HFFc6 (cell line): Measurements from ENCODE around the gene MAP3K20. TPM values are rescaled to one million over a fixed set of nuclear protein-coding genes. Genes with fewer than 3 reads are reported as not detected.

Experiments
- DNase-seq: peaks from one replicate; pipeline ENCODE4 v3.0.0-alpha.2; 2018
- H3K27ac Mint-ChIP-seq: 2 replicates; pipeline ENCODE4 v1.8.0; 2020; ENCODE audit warnings: mild to moderate bottlenecking, mixed read lengths
- H3K27me3 Mint-ChIP-seq: 2 replicates; pipeline ENCODE4 v1.8.0; 2021; ENCODE audit warnings: mild to moderate bottlenecking, moderate library complexity, mixed read lengths; ENCODE audit not compliant: insufficient read depth
- H3K36me3 Mint-ChIP-seq: 2 replicates; pipeline ENCODE4 v1.8.0; 2021; ENCODE audit warnings: low read depth, mixed read lengths
- H3K4me1 Mint-ChIP-seq: 2 replicates; pipeline ENCODE4 v1.8.0; 2020; ENCODE audit warnings: low read depth, mixed read lengths
- H3K4me3 Mint-ChIP-seq: 2 replicates; pipeline ENCODE4 v1.8.0; 2020; ENCODE audit warnings: mild to moderate bottlenecking, moderate library complexity, mixed read lengths
- H3K9me3 Mint-ChIP-seq: 2 replicates; pipeline ENCODE4 v1.8.0; 2020; ENCODE audit warnings: mild to moderate bottlenecking, mixed read lengths
- CTCF ChIP-seq: fragments of 200-600 bp; sonication (generic); IDR thresholded peaks from 2 replicates; pipeline ENCODE4 v1.5.0; 2021; ENCODE audit warnings: antibody characterized with exemption, mild to moderate bottlenecking
- total RNA-seq, 6 experiments: library from RNA; stranded (reverse); fragmentation: NEBNext Ultra II Directional; extraction: Animal tissue kit (Norgen Biotek cat#: 25700); gene quantifications; 2 replicates in 1 of 6; 3 replicates in 5 of 6; pipeline ENCODE4 v1.2.3, GENCODE V29; 2021

Gene MAP3K20
- total RNA-seq, 6 experiments from 2014 or later = 126 to 150 (median 134) TPM

GRCh38 chr2:173264151-173264550, 188.5 kb downstream of the MAP3K20 start:
- H3K4me1 Mint-ChIP-seq = no peaks in the 10 kb centered on the region
- H3K36me3 Mint-ChIP-seq = peaks cover 34% of the 10 kb centered on the region
- H3K27me3 Mint-ChIP-seq = no peaks in the 10 kb centered on the region
- TF ChIP-seq CTCF = no peak
- H3K9me3 Mint-ChIP-seq = no peaks in the 10 kb centered on the region
- H3K4me3 Mint-ChIP-seq = no peak overlapping the region
- DNase-seq = no peak
- no peak overlapping the region for H3K27ac Mint-ChIP-seq

- no peaks in the 10 kb centered on the region for H3K4me1 Mint-ChIP-seq
- no peak overlapping the region for H3K27ac Mint-ChIP-seq
- H3K27me3 Mint-ChIP-seq = no peaks in the 10 kb centered on the region
- H3K36me3 Mint-ChIP-seq = peaks cover 34% of the 10 kb centered on the region
- no peak overlapping the region for H3K4me3 Mint-ChIP-seq
- no peak for TF ChIP-seq CTCF
- no peak for DNase-seq
- no peaks in the 10 kb centered on the region for H3K9me3 Mint-ChIP-seq
Observed at GRCh38 chr2:173264603-173265366, 189.1 kb downstream of the MAP3K20 start.

- DNase-seq = no peak
- Mint-ChIP-seq H3K4me3 (no peak overlapping the region), H3K27me3 (no peaks in the 10 kb centered on the region), H3K4me1 (no peaks in the 10 kb centered on the region), H3K9me3 (no peaks in the 10 kb centered on the region), H3K27ac (no peak overlapping the region), H3K36me3 (peaks cover 13% of the 10 kb centered on the region)
- no peak for TF ChIP-seq CTCF
Observed at GRCh38 chr2:173271135-173271534, 195.5 kb downstream of the MAP3K20 start.

- H3K36me3 Mint-ChIP-seq = peaks cover 6% of the 10 kb centered on the region
- no peak for TF ChIP-seq CTCF
- DNase-seq = no peak
- H3K4me1 Mint-ChIP-seq = no peaks in the 10 kb centered on the region
- H3K27me3 Mint-ChIP-seq = no peaks in the 10 kb centered on the region
- H3K27ac Mint-ChIP-seq = no peak overlapping the region
- H3K4me3 Mint-ChIP-seq = no peak overlapping the region
- H3K9me3 Mint-ChIP-seq = no peaks in the 10 kb centered on the region
Observed at GRCh38 chr2:173271825-173272224, 196.2 kb downstream of the MAP3K20 start.

GRCh38 chr2:173272849-173273248, 197.2 kb downstream of the MAP3K20 start:
- H3K4me3 Mint-ChIP-seq = no peak overlapping the region
- no peaks in the 10 kb centered on the region for H3K4me1 Mint-ChIP-seq
- DNase-seq = no peak
- H3K27ac Mint-ChIP-seq = no peak overlapping the region
- H3K27me3 Mint-ChIP-seq = no peaks in the 10 kb centered on the region
- H3K36me3 Mint-ChIP-seq = no peaks in the 10 kb centered on the region
- no peak for TF ChIP-seq CTCF
- H3K9me3 Mint-ChIP-seq = no peaks in the 10 kb centered on the region
